Globus pallidus (tissue), 1 donor: ENCODE results near the gene SMIM9.
A peak's percentile ranks its signal among the peaks of the same experiment; 100 is the strongest.
"Not testable (repeated sequence)": the region's sequence is repeated elsewhere in the genome, so short reads cannot be mapped to it uniquely, and the experiment has no call there.

Experiments
- DNase-seq: peaks from one replicate; pipeline ENCODE4 v3.0.0-alpha.2; 2015; ENCODE audit warnings: low spot score

SMIM9 gene

DNA sequence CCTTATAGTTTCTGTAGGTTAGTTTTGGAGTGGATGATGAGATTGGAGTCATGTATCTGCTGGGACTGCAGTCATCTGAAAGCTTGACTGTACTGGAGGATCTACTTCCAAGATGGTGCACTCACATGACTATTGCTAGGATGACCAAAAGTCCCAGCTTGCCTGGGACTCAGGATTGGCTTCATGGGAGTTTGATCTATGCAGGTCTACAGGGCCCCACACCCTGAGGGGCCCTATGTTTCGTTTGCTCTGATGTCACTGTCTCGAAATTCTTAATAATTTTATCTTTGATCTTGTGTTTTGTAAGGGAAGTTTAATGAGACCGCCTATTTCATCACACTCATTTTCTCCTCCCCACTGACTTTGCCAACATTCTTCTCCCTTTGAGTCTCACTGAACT is at the start of gene SMIM9:
TSS of gene SMIM9 (minus strand) at position 101 of the 400 bp plus-strand sequence. CDS start 3,806 bp downstream, outside the sequence.
- no peak for DNase-seq

DNA sequence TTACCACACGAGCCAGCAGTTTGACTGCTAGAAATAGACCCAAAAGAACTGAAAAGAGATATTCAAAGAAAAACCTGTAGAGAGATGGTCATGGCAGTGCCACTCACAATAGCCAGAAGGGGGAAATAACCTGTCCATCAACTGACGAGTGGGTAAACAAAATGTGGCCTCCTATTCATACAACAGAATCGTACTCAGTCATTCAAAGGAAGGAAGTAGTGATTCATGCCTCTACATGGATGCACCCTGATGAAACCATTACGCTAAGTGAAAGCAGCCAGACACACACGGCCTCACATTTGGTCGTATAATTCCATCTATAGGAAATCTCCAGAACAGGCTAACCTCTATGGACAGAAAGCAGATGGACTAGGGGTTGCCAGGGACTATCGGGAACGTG is 49.6 kb upstream of the SMIM9 start:
- DNase-seq = not testable (repeated sequence)

DNA sequence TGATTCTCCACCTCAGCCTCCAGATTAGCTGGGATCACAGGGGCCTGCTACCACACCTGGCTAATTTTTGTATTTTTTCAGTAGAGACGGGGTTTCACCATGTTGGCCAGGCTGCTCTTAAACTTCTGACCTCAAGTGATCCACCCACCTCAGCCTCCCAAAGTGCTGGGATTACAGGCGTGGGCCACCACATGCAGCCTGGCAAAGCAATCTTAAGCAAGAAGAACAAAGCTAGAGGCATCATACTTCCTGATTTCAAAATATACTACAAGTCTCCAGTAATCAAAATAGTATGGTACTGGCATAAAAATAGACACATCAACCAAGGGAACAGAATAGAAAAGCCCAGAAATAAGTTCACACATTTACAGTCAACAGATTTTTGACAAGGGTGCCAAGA is 38.9 kb upstream of the SMIM9 start:
- no peak for DNase-seq

DNA sequence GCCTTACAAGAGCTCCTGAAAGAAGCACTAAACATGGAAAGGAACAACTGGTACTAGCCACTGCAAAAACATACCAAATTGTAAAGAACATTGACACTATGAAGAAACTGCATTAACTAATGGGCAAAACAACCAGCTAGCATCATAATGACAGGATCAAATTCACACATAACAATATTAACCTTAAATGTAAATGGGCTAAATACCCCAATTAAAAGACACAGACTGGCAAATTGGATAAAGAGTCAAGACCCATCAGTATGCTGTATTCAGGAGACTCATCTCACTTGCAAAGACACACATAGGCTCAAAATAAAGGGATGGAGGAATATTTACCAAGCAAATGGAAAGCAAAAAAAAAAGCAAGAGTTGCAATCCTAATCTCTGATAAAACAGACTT is 34.1 kb upstream of the SMIM9 start:
- not testable (repeated sequence) for DNase-seq

DNA sequence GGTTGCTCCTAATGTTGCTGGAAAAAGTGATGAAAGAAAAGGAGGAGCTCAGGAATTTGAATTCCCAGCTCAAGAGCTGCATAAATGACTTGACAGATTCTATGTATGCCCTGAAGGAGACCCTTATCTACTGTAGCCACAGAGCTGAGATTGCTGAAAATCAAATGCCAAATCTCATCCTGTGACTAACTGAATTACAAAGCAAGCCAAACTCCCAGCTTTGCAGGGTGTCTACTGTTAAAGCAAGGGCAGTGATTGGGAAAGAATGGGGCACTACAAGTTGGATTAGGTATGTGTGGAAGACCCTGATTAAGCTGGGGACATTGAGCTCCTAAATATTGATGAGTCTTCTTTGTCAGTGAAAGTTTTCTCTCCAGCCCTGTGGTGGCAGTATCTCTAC is 20.8 kb upstream of the SMIM9 start:
- DNase-seq = no peak

DNA sequence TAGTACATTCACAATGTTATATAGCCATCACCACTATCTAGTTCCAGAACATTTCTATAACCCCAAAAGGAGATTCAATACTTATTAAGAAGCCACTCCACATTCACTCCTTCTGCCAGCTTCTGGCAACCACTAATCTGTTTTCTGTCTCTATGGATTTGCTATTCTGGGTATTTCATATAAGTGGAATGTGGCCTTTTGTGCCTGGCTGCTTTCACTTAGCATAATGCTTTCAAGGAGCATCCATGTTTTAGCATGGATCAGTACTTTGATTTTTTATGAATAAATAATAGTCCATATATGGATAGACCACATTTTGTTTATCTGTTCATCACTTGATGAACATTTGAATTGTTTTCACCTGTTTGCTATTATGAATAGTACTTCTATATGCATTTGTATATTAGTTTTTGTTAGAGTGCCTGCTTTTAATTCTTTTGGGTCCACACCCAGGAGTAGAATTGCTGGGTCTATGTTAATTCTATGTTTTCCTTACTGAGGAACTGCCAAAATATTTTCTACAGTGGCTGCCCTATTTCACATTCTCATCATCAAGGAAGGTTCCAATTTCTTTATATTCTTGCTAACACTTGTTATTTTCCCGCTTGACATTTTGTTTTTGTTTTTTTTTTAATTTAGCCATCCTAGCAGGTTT is 16.6 kb upstream of the SMIM9 start:
- no peak for DNase-seq

DNA sequence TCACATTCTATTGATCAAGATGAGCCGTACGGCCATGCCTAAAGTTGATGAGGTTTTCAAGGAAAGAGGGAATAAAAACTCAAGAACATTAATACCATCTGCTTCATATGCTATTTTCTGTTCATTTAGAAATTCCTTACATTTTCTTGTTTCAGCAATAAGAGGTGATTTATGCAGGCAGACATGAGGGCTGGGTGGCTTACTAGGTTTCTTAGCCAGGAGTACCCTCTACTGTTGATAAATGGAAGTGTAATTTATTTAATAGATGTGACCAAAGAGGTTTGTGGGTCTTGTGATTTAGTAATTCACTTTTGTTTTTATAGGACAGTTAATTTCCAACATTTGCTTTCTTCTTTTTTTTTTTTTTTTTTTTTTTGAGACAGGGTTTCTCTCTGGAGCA is 6.4 kb upstream of the SMIM9 start:
- peak; percentile 28 for DNase-seq

DNA sequence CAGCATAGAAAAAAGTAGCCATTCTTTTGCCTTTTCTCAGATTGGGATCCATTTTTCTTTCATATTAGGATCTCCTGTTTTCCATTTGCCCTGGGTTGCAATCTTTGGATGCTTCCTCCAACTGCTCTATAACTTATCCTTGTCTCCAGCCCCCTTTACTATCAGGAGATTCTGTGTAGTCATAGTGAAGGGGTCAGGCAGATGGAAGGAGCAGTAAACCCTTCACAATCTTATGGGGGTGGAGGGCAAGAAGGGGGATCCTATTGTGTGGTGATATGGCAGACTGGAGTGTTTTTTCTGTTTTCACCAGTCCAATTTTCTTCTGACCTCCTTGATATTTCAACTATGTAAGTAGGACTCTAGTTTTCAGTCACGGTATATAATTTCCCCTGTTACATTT is 1.7 kb upstream of the SMIM9 start:
- DNase-seq = no peak

DNA sequence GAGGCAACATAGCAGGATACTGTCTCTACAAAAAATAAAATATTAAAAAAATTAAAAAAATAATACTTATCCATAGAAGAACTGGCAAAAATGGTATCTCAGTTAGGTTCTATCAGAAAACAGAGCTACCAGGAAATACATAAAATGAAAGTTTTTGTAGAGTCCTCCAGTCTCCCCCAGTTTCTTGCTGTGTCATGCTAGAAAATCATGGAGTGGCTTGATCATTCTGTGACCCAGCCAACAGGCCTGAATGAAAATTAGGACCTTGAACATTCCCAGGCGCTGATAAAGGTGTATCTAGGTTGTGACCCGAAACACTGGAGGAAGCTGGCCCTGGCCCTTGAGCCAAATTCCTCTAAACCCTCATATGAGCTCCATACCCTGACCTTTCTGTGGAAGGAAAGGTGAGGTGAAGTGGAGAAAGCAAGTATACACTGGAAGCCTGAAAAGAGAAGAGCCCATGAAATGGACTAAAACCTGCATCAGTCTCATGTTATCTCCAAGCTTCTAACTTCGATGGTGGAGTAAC is 652 bp downstream of the SMIM9 start:
- DNase-seq = no peak

DNA sequence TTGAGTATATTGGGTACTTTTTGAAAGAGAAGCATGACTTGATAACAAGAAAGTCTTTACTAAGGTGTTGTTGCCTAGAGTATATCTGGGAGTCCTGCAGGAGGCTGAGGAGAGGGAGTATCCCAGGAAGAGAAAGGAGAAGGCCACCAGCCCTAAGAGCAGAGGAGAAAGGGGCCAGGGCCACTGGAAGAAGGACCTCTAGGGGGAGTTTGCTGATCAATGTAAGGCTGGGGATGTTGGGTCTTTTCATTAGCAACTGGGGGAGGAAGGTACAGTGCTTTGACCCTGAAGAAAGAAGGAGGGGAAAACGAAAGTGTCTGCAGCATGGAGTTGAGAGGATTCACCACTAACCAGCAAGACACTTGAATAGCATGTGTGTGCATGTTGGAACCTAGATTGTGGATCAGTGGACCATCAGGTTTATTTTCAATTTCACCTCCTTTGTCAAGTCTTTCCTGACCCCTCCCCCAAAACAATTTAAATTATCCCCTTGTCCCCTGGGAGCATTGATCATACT is 4.5 kb downstream of the SMIM9 start:
- no peak for DNase-seq

DNA sequence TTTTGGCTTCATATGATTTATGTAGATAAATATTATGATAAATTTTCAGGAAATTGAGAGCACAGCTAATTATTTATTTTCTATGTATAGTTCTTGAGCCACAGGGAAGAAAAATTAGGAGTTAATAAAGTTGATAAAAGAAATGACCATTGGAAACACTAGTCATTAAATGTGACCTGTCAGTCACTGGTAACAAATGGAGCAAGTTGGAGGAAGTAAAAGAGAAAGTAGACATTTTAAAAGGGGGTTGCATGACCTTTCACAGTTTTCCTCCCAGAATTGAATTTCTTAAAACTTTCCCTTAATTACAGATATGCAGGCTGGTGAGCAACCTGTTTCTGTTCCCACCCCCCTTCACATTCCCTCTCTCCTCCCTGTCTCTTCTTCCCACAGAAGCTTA is 5.3 kb downstream of the SMIM9 start:
- DNase-seq = no peak

DNA sequence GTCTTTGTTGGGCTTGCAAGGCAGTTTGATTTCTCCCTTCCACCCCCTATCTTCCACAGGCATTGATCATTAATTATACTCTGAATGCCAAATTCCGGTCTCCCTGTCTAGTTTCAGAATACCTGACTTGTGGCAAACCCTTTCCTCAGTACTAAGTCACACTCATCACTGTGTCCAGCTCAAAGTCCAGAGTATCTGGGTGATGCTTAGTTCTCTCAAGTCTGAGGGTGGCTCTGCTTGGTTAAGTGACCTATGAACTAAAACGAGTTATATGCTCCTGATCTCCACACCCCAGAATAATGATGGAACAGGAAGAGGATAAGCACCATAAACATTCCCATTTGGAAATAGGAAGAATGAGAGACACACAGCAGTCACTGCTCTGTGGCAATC is 6.5 kb downstream of the SMIM9 start:
- DNase-seq = no peak

DNA sequence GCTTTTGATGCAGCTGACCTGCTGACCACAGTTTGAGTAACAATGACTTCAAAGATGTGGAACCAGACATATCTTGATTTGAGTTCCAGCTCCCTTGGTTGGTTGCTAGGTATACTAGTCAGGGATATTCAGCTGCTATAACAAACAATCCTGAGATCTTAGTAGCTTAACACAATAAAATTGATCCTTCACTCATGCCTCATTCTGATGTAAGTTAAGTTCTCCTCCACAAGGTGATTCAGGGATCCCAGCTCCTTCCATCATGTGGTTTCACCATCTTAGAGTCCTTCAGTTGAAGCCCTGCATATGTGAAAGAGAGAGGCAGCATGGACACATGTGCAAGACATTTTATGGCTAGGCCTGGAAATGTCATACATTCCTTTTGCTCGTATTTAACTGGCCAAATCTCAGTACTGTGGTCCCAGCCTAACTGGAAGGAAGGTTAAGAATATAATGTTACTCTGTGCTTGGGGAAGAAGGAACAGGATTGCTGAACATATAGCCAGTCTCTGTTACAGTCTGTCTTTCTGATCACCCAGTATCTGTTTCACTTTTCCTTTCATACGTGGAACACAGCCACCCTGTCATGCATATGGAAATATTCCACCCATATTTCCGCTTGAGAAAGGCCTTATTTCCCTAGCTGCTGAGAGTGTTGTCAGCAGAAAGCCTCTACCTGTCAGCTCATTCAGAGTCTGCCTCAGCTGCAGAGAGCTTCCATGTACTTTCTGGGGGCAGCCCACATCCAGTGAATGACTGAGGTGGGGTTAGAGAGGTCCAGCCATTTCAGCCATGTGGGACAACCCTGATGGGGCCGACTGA is 7.1 kb downstream of the SMIM9 start:
- DNase-seq = no peak

DNA sequence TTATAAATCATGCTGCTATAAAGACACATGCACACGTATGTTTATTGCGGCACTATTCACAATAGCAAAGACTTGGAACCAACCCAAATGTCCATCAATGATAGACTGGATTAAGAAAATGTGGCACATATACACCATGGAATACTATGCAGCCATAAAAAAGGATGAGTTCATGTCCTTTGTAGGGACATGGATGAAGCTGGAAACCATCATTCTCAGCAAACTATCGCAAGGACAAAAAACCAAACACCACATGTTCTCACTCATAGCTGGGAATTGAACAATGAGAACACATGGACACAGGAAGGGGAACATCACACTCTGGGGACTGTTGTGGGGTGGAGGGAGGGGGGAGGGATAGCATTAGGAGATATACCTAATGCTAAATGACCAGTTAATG is 8.9 kb downstream of the SMIM9 start:
- DNase-seq = not testable (repeated sequence)

DNA sequence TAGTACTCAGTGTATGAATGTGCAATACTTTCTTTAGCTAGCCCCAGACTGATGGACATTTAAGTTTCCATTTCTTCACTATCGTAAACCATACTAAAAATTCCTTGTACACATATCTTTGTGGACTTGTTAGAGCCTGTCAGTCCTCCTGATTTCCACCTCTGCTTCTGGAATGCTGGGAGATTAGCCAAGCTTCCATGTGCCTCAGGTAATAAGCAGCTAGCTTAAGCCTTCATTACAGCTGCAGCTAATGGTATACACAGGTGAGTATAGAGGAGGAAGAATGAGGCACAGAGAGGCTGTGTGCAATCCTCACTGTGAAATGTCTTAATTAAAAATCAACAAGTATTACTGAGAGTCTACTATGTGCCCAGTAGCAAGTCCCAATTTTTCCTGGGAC is 9.8 kb downstream of the SMIM9 start:
- no peak for DNase-seq

DNA sequence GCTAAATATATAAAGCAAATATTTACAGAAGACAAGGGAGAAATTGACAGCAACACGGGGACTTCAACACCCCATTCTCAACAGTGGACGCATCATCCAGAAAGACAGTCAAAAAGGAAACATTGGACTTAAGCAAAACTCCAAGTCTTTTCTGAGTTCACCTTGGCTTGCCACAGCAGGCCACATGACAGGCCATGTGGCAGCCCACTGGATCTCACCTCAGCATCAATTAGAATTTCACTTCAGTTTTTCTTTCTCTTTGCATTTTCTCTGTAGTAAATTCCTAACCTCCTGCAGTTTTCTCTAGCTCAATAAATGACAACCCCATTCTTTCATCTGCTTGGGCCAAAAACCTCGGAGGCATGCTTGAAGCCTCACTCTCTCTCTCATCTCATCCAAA is 12.4 kb downstream of the SMIM9 start:
- DNase-seq = no peak

DNA sequence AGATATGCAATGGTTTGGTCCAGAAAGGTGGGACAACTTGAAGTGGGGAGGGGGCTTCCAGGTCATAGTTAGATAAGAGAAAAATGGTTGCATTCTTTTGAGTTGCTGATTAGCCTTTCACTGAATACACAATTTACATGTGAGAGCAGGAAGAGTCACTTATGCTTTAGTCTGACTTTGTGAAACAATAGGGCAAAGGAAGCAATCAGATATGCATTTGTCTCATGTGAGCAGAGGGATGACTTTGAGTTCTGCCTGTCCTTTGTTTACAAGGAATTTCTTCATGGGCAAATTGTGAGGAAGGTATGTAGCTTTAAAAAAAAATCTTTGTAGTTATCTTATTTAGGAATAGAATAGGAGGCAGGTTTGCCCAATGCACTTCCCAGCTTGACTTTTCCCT is 12.9 kb downstream of the SMIM9 start:
- DNase-seq = no peak

DNA sequence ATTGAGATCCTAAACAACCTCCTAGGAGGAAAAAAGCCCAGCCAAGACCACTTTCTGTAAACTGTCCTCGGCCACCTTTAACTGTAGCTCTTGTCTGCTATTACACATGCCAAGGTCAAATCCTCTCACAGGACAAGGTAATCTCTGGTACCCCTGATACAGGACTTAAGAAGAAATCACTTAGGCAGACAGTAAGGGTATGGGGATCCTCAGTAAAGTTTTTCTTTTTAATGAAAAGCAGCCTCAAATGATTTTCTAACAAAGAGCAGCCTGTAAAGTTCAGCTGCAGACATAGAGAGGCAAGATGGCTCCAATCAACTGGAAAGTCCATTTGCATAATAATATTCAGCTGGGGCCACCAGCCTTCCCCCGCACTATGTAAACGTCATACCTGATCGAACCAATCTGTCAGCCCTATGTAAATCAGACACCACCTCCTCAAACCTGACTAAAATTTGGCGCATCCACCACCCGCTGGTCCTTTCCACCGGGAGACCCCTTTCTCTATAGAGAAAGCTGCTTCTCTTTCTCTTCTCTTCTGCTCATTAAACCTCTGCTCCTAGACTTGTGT is 14.6 kb downstream of the SMIM9 start:
- DNase-seq = no peak

DNA sequence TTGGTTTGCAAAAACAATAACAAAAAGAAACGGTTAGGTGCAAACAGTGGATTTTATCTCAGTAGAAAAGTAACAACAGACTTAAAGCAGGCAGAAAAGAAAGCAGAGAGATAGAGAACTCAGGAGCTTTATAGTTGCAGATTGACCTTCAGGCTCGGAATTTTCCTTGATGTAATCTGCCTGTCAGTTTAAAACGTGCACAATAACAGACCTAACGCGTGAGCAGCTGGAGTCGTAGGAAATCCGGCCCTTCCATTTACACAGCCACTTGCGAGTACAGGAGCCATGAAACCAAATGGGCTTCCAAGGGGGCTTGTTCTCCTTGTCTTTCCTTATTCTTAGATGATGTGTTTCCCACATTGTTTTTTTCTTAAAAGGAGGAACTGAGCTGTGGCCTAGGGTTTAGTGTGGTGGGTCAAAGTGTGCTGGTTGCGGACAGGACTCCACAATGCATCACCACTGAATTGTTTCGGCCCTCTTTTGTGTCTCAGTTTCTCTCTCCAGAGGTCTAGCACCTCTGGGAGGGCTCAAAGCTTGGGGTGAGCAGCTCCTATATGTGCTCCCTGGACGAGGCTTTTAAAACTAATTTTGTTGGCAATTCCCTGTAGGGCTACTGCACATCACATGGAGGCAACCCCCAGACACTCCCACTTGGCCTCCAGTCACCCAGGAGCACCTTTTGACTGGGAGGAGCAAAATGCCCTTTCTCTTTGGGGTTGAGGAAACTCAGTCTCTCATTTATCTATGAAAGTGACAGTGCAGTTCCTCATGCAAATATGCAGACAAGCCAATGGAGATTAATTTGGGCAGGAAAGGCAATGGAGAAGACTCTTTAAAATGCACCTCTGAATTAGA is 15.3 kb downstream of the SMIM9 start:
- no peak for DNase-seq

DNA sequence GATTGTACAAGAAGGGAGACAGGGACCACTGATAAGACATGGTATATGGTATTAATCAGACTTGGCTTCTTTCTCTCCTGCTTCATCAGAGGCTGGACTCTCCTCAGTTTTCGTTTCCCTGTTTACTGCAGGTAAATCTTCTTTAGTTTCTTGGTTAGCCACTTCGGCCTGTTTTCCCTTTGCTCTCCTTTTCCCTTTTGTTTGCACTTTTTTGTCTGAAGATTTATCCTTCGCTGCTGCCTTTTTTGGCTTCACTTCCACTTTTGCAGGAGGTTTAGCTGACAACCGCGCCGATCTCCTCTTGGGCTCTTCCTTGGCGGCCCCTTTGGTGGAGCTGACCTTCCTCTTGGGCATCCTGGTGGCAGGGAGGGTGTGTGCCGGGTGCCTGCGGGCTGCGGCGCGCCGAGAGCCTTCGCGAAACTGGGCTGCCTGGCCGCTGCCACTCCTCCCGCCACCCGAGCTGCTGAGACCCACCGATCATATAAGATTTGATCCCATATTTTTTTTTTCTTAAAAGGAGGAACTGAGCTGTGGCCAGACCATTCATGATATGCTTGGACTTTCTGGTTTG is 17.3 kb downstream of the SMIM9 start:
- DNase-seq = not testable (repeated sequence)

DNA sequence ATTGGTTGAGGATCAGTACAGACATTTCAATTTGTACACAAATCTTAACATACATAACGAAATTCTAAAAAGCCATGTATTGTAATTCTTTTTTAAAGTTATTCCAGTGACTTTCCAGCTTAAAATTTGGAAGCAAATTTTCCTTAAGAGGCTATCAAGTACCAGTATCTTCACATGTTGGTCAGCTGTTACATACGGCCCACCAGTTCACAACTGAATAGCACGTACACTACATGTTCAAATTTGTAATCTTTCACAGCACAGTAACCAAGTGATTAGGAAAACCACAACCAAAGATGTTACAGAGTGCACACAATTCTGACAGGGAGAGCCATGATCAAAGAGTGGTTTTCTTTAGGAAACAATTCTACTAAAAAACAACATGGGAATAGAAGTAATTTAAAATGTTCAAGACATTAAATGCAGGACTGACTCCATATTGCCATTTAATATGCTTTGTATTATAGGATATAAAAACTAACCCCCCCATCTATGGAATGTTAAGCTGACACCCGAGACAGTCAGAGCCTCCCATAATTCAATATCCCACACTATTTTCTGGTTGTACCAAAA is 18.1 kb downstream of the SMIM9 start:
- DNase-seq = not testable (repeated sequence)
